ENCODE results near the gene PDRG1.

Gene PDRG1

GRCh38 chr20:31951530-31952453, at the start of gene PDRG1:
PDRG1 (minus strand) TSS chr20:31952046; CDS start chr20:31951961, 85 bp downstream.
- DNase-seq, result peak; percentile 83

GRCh38 chr20:31998246-31998645, 46.4 kb upstream of the PDRG1 start:
- no peak for DNase-seq

- no peak for DNase-seq
Observed at GRCh38 chr20:31996996-31997395, 45.1 kb upstream of the PDRG1 start.

- no peak for DNase-seq
Observed at GRCh38 chr20:31992086-31992485, 40.2 kb upstream of the PDRG1 start.

GRCh38 chr20:31991339-31991705, 39.5 kb upstream of the PDRG1 start:
- DNase-seq, result no peak

- no peak for DNase-seq
Observed at GRCh38 chr20:31990641-31991338, 38.9 kb upstream of the PDRG1 start.

- DNase-seq, result no peak
Observed at GRCh38 chr20:31989030-31989645, 37.3 kb upstream of the PDRG1 start.

GRCh38 chr20:31988430-31989015, 36.7 kb upstream of the PDRG1 start:
- no peak for DNase-seq

- no peak for DNase-seq
Observed at GRCh38 chr20:31987744-31988143, 35.9 kb upstream of the PDRG1 start.

GRCh38 chr20:31984981-31985471, 33.2 kb upstream of the PDRG1 start:
- DNase-seq, result no peak

- no peak for DNase-seq
Observed at GRCh38 chr20:31981784-31982183, 29.9 kb upstream of the PDRG1 start.

GRCh38 chr20:31979713-31980426, 28.0 kb upstream of the PDRG1 start:
- no peak for DNase-seq

- DNase-seq, result no peak
Observed at GRCh38 chr20:31977080-31977479, 25.2 kb upstream of the PDRG1 start.

GRCh38 chr20:31975874-31976273, 24.0 kb upstream of the PDRG1 start:
- DNase-seq, result no peak

- no peak for DNase-seq
Observed at GRCh38 chr20:31974951-31975487, 23.2 kb upstream of the PDRG1 start.

GRCh38 chr20:31974296-31974695, 22.4 kb upstream of the PDRG1 start:
- DNase-seq, result no peak

- DNase-seq, result no peak
Observed at GRCh38 chr20:31972471-31973021, 20.7 kb upstream of the PDRG1 start.

- DNase-seq, result no peak
Observed at GRCh38 chr20:31969991-31970390, 18.1 kb upstream of the PDRG1 start.

GRCh38 chr20:31968291-31969126, 16.7 kb upstream of the PDRG1 start:
- no peak for DNase-seq

GRCh38 chr20:31967830-31968249, 16.0 kb upstream of the PDRG1 start, which contains the start of gene XKR7:
XKR7 (plus strand) TSS chr20:31968151; CDS start chr20:31968176, 25 bp downstream.
- DNase-seq, result no peak
